ENCODE data around the gene CDH23. TPM values are rescaled to one million over a fixed set of nuclear protein-coding genes. Genes with fewer than 3 reads are reported as not detected.

The CDH23 gene
- total and polyA plus RNA-seq, 12 donors: 1.7 to 20.2 (median 7.8) TPM

DNA sequence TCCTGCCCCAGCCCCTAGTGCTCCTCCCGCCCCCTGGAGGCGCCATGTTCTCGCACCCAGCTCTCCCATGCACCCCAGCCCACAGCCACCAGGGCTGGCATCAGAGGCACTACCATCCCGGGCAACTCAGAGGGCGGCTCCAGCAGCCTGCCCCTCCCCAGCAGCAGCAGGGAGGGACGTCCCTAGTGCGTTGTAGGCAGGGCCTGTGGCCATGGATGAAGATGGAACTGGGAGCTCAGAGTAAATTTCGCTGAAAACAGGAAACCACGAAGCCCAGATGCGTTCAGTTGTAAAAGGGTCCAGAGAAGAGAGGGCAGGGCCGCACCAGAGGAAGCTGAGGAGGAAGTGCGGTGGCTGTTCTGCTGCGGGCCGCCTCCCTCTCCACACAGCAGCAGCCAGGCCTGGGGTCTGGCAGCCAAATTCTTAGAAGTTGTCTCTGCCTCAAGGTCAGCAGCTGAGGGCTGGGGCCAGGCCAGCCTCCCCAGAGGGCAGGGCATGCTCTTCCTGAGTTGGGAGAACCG, 352.0 kb downstream of the CDH23 start:
- WGBS, 4 donors: 19 to 33% (median 29%) methylated on average over 10 to 15 of the region's 15 CpGs
- no peak overlapping the region for H3K4me3 ChIP-seq
- intact Hi-C loops (cut with DNase I): no loop called here
- H3K27ac ChIP-seq: peak overlapping the region; percentile 14 to 80 (median 48)
- peak; percentile 59 to 86 (median 77) for DNase-seq
- TF ChIP-seq, protein P1, sequence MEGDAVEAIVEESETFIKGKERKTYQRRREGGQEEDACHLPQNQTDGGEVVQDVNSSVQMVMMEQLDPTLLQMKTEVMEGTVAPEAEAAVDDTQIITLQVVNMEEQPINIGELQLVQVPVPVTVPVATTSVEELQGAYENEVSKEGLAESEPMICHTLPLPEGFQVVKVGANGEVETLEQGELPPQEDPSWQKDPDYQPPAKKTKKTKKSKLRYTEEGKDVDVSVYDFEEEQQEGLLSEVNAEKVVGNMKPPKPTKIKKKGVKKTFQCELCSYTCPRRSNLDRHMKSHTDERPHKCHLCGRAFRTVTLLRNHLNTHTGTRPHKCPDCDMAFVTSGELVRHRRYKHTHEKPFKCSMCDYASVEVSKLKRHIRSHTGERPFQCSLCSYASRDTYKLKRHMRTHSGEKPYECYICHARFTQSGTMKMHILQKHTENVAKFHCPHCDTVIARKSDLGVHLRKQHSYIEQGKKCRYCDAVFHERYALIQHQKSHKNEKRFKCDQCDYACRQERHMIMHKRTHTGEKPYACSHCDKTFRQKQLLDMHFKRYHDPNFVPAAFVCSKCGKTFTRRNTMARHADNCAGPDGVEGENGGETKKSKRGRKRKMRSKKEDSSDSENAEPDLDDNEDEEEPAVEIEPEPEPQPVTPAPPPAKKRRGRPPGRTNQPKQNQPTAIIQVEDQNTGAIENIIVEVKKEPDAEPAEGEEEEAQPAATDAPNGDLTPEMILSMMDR (IDR thresholded peaks at IDR 0.05): no peak
- TF ChIP-seq POLR2A (IDR thresholded peaks at IDR 0.05): no peak
- H3K27me3 ChIP-seq: no peaks in the 10 kb centered on the region
- H3K4me1 ChIP-seq (replicated peaks in 1 of 2): peaks cover 35 to 37% of the 10 kb centered on the region in 2 donors
- peaks cover 0 to 17% of the 10 kb centered on the region in 2 donors for H3K36me3 ChIP-seq (replicated peaks in 1 of 2)
- no peaks in the 10 kb centered on the region for H3K9me3 ChIP-seq (replicated peaks in 1 of 3)

DNA sequence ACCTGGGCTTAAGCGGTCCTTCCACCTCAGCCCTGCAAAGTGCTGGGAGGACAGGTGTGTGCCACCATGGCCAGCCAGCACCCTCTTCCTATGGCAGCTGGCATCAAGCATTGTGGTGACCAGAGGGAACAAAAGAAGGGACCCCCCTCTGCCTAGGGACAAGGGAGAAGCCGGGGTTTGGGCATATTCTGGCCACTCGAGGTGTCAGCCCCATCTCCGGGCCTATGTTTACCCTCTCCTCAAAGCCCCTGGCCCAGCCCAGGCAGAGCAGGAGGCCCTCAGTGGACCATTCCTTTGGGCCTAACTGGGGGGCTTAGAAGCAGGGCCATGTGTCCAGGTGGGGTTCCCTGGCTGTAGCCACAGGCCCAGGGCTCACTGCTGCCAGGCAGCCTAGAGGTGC, 352.7 kb downstream of the CDH23 start:
- Histone ChIP-seq H3K4me3 (no peak overlapping the region), H3K27ac (peak overlapping the region in 4 of 5 donors; percentile 14 to 80 (median 40)), H3K4me1 (replicated peaks in 1 of 2) (peaks cover 35 to 37% of the 10 kb centered on the region in 2 donors), H3K27me3 (no peaks in the 10 kb centered on the region), H3K9me3 (replicated peaks in 1 of 3) (no peaks in the 10 kb centered on the region), H3K36me3 (replicated peaks in 1 of 2) (peaks cover 0 to 17% of the 10 kb centered on the region in 2 donors)
- intact Hi-C loops (cut with DNase I): no loop called here
- TF ChIP-seq, protein P1 (IDR thresholded peaks at IDR 0.05): no peak
- no peak for TF ChIP-seq POLR2A (IDR thresholded peaks at IDR 0.05)
- DNase-seq: no peak
- WGBS, 4 donors: 68 to 94% (median 76%) methylated on average over 1 to 4 of the region's 4 CpGs

DNA sequence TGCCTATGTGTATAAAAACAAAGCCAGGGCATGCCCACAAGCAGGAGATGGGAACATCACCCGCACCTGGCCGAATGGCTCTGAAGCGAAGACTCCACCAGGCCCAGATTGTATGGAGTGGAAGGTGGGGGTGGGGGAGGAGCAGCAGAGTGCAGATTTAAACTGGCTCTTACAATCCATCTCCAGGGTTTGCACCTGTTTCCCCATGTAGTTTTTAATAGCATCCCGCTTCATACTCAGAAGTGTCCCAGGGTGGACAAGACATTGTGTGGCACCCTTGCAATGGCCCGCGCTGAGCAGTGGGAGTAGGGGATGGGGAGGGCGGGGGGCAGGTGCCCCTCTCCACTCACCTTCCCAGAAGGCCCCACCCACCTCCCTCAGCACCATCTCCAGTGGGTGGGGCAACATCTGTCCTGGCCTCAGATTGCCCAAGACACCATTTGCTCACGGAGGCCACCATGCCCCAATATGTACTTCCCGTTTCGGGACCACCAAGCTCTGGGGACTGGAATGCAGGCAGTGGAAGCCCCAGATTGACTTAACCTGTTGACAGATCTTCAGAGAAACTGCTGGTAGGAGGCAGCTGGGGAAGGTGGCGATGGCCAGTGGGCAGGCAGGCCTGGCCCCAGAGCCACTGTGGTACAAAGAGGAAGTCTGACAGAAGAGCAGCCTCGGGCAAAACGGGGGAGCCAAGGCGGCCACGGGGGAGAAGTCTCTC, 353.6 kb downstream of the CDH23 start:
- Histone ChIP-seq H3K9me3 (replicated peaks in 1 of 3) (no peaks in the 10 kb centered on the region), H3K27ac (peak overlapping the region in 2 of 5 donors; percentile 66 to 80), H3K27me3 (no peaks in the 10 kb centered on the region), H3K4me1 (replicated peaks in 1 of 2) (peaks cover 35 to 37% of the 10 kb centered on the region in 2 donors), H3K36me3 (replicated peaks in 1 of 2) (peaks cover 0 to 17% of the 10 kb centered on the region in 2 donors), H3K4me3 (no peak overlapping the region)
- 76 to 84% (median 84%) methylated on average over 13 to 15 of the region's 15 CpGs for WGBS, 4 donors
- DNase-seq: no peak
- TF ChIP-seq POLR2A (IDR thresholded peaks at IDR 0.05): no peak
- TF ChIP-seq, protein P1 (IDR thresholded peaks at IDR 0.05): no peak
- intact Hi-C loops (cut with DNase I): no loop called here

DNA sequence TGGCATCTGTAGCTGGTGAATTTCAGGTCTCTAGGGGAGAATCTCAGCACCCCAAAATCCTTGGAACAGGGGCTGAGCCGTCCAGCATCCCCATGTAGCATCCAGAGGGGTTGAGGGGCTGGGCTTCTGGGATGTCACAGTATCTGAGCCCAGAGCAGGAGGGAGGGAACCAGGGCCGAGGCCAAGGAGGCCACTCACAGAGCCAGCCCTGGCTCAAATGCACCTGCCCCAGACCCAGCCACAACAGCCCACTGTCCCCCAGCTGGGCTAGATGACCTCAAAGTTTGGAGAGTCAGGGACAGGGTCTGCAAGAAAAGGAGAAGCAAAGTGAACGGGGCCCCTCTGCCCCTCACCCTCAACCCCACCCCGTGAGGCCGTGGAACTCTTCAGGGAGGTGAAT, 354.3 kb downstream of the CDH23 start:
- intact Hi-C loops (cut with DNase I): no loop called here
- 73 to 89% (median 78%) methylated on average over 2 to 5 of the region's 5 CpGs for WGBS, 4 donors
- no peak overlapping the region for H3K4me3 ChIP-seq
- no peaks in the 10 kb centered on the region for H3K9me3 ChIP-seq (replicated peaks in 1 of 3)
- H3K36me3 ChIP-seq (replicated peaks in 1 of 2): peaks cover 0 to 17% of the 10 kb centered on the region in 2 donors
- TF ChIP-seq, protein P1 (IDR thresholded peaks at IDR 0.05): no peak
- no peak for TF ChIP-seq POLR2A (IDR thresholded peaks at IDR 0.05)
- DNase-seq: no peak
- no peaks in the 10 kb centered on the region for H3K27me3 ChIP-seq
- H3K27ac ChIP-seq: peak overlapping the region in 1 of 5 donors; percentile 80
- peaks cover 35 to 36% of the 10 kb centered on the region in 2 donors for H3K4me1 ChIP-seq (replicated peaks in 1 of 2)

Measured in adrenal gland (tissue), 12 donors.